CD14-positive monocyte (primary cell): ENCODE data around the gene RPL18. TPM values are rescaled to one million over a fixed set of nuclear protein-coding genes. Genes with fewer than 3 reads are reported as not detected.

Source experiments
- DNase-seq, 3 donors: peaks; one replicate each; pipeline ENCODE4 v3.0.0-alpha.2; 2011 to 2022
- H2AFZ ChIP-seq: 2 replicates; pipeline ENCODE4 v1.6.0; 2012; ENCODE audit warnings: mild to moderate bottlenecking, low read depth, low read length, inconsistent platforms; ENCODE audit not compliant: insufficient read depth, poor library complexity, severe bottlenecking
- H3K27ac ChIP-seq, 2 donors: 1 replicate in 1 of 2; 2 replicates in 1 of 2; pipeline ENCODE4 v1.5.1; 2012 to 2013; ENCODE audit warnings: low read length in 2 of 2, control low read depth in 1 of 2, inconsistent platforms in 1 of 2, low read depth in 1 of 2, mild to moderate bottlenecking in 1 of 2
- H3K27me3 ChIP-seq, 2 donors: one replicate each; pipeline versions ENCODE4 v1.6.0 to v1.6.1; 2011 to 2013; ENCODE audit warnings: low read length in 2 of 2; ENCODE audit not compliant: control insufficient read depth in 2 of 2, insufficient read depth in 2 of 2
- H3K36me3 ChIP-seq, 2 donors: replicated peaks in 1 of 2; 1 replicate in 1 of 2; 2 replicates in 1 of 2; pipeline versions ENCODE4 v1.5.1 to v1.6.1; 2012 to 2013; ENCODE audit warnings: low read length in 2 of 2, control low read depth in 1 of 2, inconsistent platforms in 1 of 2, mild to moderate bottlenecking in 1 of 2; ENCODE audit not compliant: insufficient read depth in 2 of 2, control insufficient read depth in 1 of 2
- H3K4me1 ChIP-seq, 2 donors: 1 replicate in 1 of 2; 2 replicates in 1 of 2; pipeline versions ENCODE4 v1.5.1 to v1.6.1; 2012 to 2013; ENCODE audit warnings: low read length in 2 of 2, control low read depth in 1 of 2, inconsistent platforms in 1 of 2, mild to moderate bottlenecking in 1 of 2, moderate library complexity in 1 of 2; ENCODE audit not compliant: insufficient read depth in 2 of 2, control insufficient read depth in 1 of 2
- H3K4me2 ChIP-seq: replicated peaks from 2 replicates; pipeline ENCODE3; 2012; ENCODE audit warnings: low read length, moderate library complexity, mild to moderate bottlenecking; ENCODE audit not compliant: poor library complexity, severe bottlenecking; ENCODE audit errors: extremely low read depth
- H3K4me3 ChIP-seq, 3 experiments: fragments of 200-600 bp in 1 of 3; sonication (generic) in 1 of 3; replicated peaks in 1 of 3; 1 replicate in 2 of 3; 2 replicates in 1 of 3; pipeline ENCODE4 v1.5.1; 2011 to 2013; ENCODE audit warnings: low read length in 3 of 3, mild to moderate bottlenecking in 3 of 3, control low read depth in 2 of 3, low read depth in 2 of 3, inconsistent platforms in 1 of 3, moderate library complexity in 1 of 3
- H3K79me2 ChIP-seq: 2 replicates; pipeline ENCODE4 v1.6.0; 2012; ENCODE audit warnings: mild to moderate bottlenecking, control low read depth, inconsistent platforms, low read length, moderate library complexity; ENCODE audit not compliant: insufficient read depth
- H3K9ac ChIP-seq: 2 replicates; pipeline ENCODE4 v1.6.0; 2017; ENCODE audit warnings: low read length, mild to moderate bottlenecking; ENCODE audit not compliant: insufficient read depth, poor library complexity, severe bottlenecking
- H3K9me3 ChIP-seq, 2 donors: replicated peaks in 1 of 2; 1 replicate in 1 of 2; 2 replicates in 1 of 2; pipeline versions ENCODE4 v1.5.1 to v1.6.1; 2012 to 2013; ENCODE audit warnings: low read length in 2 of 2, control low read depth in 1 of 2; ENCODE audit not compliant: control insufficient read depth in 1 of 2, insufficient read depth in 1 of 2
- H4K20me1 ChIP-seq: 2 replicates; pipeline ENCODE4 v1.6.0; 2012; ENCODE audit warnings: mild to moderate bottlenecking, low read length, control low read depth, moderate library complexity; ENCODE audit not compliant: insufficient read depth
- H3K27ac Mint-ChIP-seq, 7 donors: one replicate each; pipeline ENCODE4 v1.8.0; 2020; ENCODE audit warnings: mild to moderate bottlenecking in 7 of 7, mixed read lengths in 7 of 7, moderate library complexity in 6 of 7, inconsistent platforms in 2 of 7
- H3K27me3 Mint-ChIP-seq, 3 donors: one replicate each; pipeline ENCODE4 v1.8.0; 2021 to 2022; ENCODE audit warnings: low read depth in 3 of 3, mild to moderate bottlenecking in 3 of 3, mixed read lengths in 3 of 3, moderate library complexity in 3 of 3, inconsistent platforms in 1 of 3
- H3K36me3 Mint-ChIP-seq, 2 donors: one replicate each; pipeline ENCODE4 v1.8.0; 2020; ENCODE audit warnings: mixed read lengths in 2 of 2, inconsistent platforms in 1 of 2, mild to moderate bottlenecking in 1 of 2
- H3K4me1 Mint-ChIP-seq: one replicate; pipeline ENCODE4 v1.8.0; 2020; ENCODE audit warnings: mild to moderate bottlenecking, mixed read lengths
- H3K4me3 Mint-ChIP-seq, 2 donors: one replicate each; pipeline ENCODE4 v1.8.0; 2020; ENCODE audit warnings: mild to moderate bottlenecking in 2 of 2, mixed read lengths in 2 of 2, moderate library complexity in 1 of 2
- H3K9me3 Mint-ChIP-seq, 7 donors: one replicate each; pipeline ENCODE4 v1.8.0; 2020 to 2022; ENCODE audit warnings: mixed read lengths in 7 of 7, mild to moderate bottlenecking in 6 of 7, moderate library complexity in 6 of 7, inconsistent platforms in 2 of 7
- CTCF ChIP-seq: fragments of 200-600 bp; IDR thresholded peaks from one replicate; pipeline ENCODE4 v1.8.0; 2022; ENCODE audit warnings: antibody characterized with exemption, mild to moderate bottlenecking
- WGBS: methylation state at CpG from one replicate; pipeline ENCODE4 v1.1.5; 2013; ENCODE audit warnings: missing lambda C conversion rate; ENCODE audit not compliant: insufficient coverage; 5-methylcytosine and 5-hydroxymethylcytosine counted together
- intact Hi-C, 2 donors: fragments of 100-400 bp; cut with micrococcal nuclease; formaldehyde crosslinking; loops; one replicate each; pipeline versions ENCODE4 v1.15.0 to v1.15.1; 2023
- polyA plus RNA-seq, 3 donors: library from polyadenylated mRNA; depleted of rRNA in 1 of 3; unstranded in 2 of 3; stranded (reverse) in 1 of 3; fragments of 300-500 nt in 2 of 3; fragments of >200 nt in 1 of 3; fragmentation: Illumina TruSeq in 2 of 3; gene quantifications; 1 replicate in 2 of 3; 2 replicates in 1 of 3; pipeline ENCODE4 v1.2.3, GENCODE V29; 2012 to 2021

RPL18 gene
- polyA plus RNA-seq, 3 donors, result 803 to 1,540 (median 892) TPM

GRCh38 chr19:48634424-48635262, 15.7 kb upstream of the RPL18 start:
- Histone ChIP-seq H4K20me1 (peaks cover 27% of the 10 kb centered on the region), H3K4me2 (peak overlapping the region; percentile 93), H3K9ac (peak overlapping the region; percentile 84), H3K4me1 (peaks cover 72 to 98% of the 10 kb centered on the region in 2 donors), H3K27ac (peak overlapping the region; percentile 85 to 96), H3K36me3 (peaks cover 21 to 27% of the 10 kb centered on the region in 2 donors), H3K9me3 (no peaks in the 10 kb centered on the region), H3K27me3 (no peaks in the 10 kb centered on the region), H3K79me2 (peaks cover 44% of the 10 kb centered on the region), H2AFZ (peak overlapping the region; percentile 40), H3K4me3 (peak overlapping the region; percentile 5 to 84 (median 38))
- Mint-ChIP-seq H3K4me1 (peaks cover 63% of the 10 kb centered on the region), H3K4me3 (peak overlapping the region; percentile 75 to 84), H3K36me3 (peaks cover 19 to 27% of the 10 kb centered on the region in 2 donors), H3K27me3 (peaks cover 0 to 4% (median 2%) of the 10 kb centered on the region in 3 donors), H3K27ac (peak overlapping the region; percentile 86 to 95 (median 92)), H3K9me3 (peaks cover 0 to 3% (median 1%) of the 10 kb centered on the region in 7 donors)
- peak; percentile 92 to 94 (median 93) for DNase-seq
- no peak for TF ChIP-seq CTCF
- intact Hi-C loops, result loop anchor here (2.0 to 10.0 kb wide), 4 partner anchors 16 to 333 kb away; partner anchors contain the start of genes FTL (in 2 of the 2), RPL18 (in 2 of the 2), SPHK2 (in 2 of the 2) and EMP3 (in 1 of the 2)
- WGBS, result 5% methylated on average over 26 of the region's 37 CpGs

GRCh38 chr19:48634036-48634342, 15.0 kb upstream of the RPL18 start:
- Mint-ChIP-seq H3K4me3 (peak overlapping the region; percentile 75 to 83), H3K9me3 (peaks cover 0 to 3% (median 1%) of the 10 kb centered on the region in 7 donors), H3K36me3 (peaks cover 19 to 27% of the 10 kb centered on the region in 2 donors), H3K27ac (peak overlapping the region; percentile 84 to 95 (median 88)), H3K27me3 (peaks cover 0 to 3% (median 2%) of the 10 kb centered on the region in 3 donors), H3K4me1 (peaks cover 59% of the 10 kb centered on the region)
- Histone ChIP-seq H4K20me1 (peaks cover 33% of the 10 kb centered on the region), H2AFZ (no peak overlapping the region), H3K4me3 (peak overlapping the region; percentile 5 to 84 (median 38)), H3K27me3 (no peaks in the 10 kb centered on the region), H3K9ac (peak overlapping the region; percentile 84), H3K4me1 (peaks cover 74 to 98% of the 10 kb centered on the region in 2 donors), H3K9me3 (no peaks in the 10 kb centered on the region), H3K4me2 (peak overlapping the region; percentile 93), H3K27ac (peak overlapping the region; percentile 35 to 96), H3K79me2 (peaks cover 39% of the 10 kb centered on the region), H3K36me3 (peaks cover 21 to 31% of the 10 kb centered on the region in 2 donors)
- 63% methylated on average over 7 of the region's 7 CpGs for WGBS
- TF ChIP-seq CTCF, result no peak
- intact Hi-C loops, result loop anchor here (2.0 to 10.0 kb wide), 3 partner anchors 15 to 331 kb away; partner anchors contain the start of genes RPL18 (in 2 of the 2), SPHK2 (in 2 of the 2), EMP3 (in 1 of the 2) and FTL (in 1 of the 2)
- no peak for DNase-seq
